A549 (cell line): Measurements from ENCODE around the gene CD19. TPM values are rescaled to one million over a fixed set of nuclear protein-coding genes. Genes with fewer than 3 reads are reported as not detected.

Experiments used
- ATAC-seq, 2 experiments: fragments of 200-7000 bp in 1 of 2; fragments of >200 bp in 1 of 2; cut with Nextera tagmentation in 1 of 2; cut with Tn5 transposase in 1 of 2; 3 replicates each; pipeline versions ENCODE4 v1.8.0 to v1.9.1; 2018 to 2020; ENCODE audit warnings: mild to moderate bottlenecking in 1 of 2, moderate library complexity in 1 of 2
- CTCF ChIA-PET: fragments of 300-600 bp; sonication (Branson Sonifier 250); formaldehyde crosslinking; extraction: SDS; loops from one replicate; lab custom pipeline; 2021; ENCODE audit warnings: antibody characterized with exemption, inconsistent platforms; lab: Yijun Ruan, JAX
- POLR2A ChIA-PET: fragments of 350-600 bp; formaldehyde crosslinking; extraction: SDS; loops from one replicate; lab custom pipeline; 2021; ENCODE audit warnings: antibody characterized with exemption, inconsistent platforms; lab: Yijun Ruan, JAX
- DNase-seq, 2 experiments: peaks; one replicate each; pipeline versions ENCODE4 v3.0.0 to v3.0.0-alpha.2; 2011 to 2016; ENCODE audit warnings: low read depth in 1 of 2, low spot score in 1 of 2
- FAIRE-seq: peaks from 2 replicates; lab custom pipeline; 2011; peaks lifted over from hg19 to GRCh38; lab: Jason Lieb, UNC
- H3K27ac ChIP-seq, 2 experiments: fragments of >200 bp; sonication (Bioruptor Twin); formaldehyde crosslinking; 3 replicates each; pipeline ENCODE4 v1.5.1; 2016 to 2017
- H3K4me1 ChIP-seq: fragments of >200 bp; sonication (Bioruptor Twin); formaldehyde crosslinking; 3 replicates; pipeline ENCODE4 v1.6.1; 2016
- H3K4me2 ChIP-seq: fragments of >200 bp; sonication (Bioruptor Twin); formaldehyde crosslinking; 3 replicates; pipeline ENCODE4 v1.6.1; 2016
- H3K4me3 ChIP-seq: fragments of >200 bp; sonication (Bioruptor Twin); formaldehyde crosslinking; 3 replicates; pipeline ENCODE4 v1.5.1; 2016
- H3K9me3 ChIP-seq: fragments of >200 bp; sonication (Bioruptor Twin); formaldehyde crosslinking; 3 replicates; pipeline ENCODE4 v1.6.1; 2016
- ATOH8 ChIP-seq: fragments of 250-450 bp; sonication (Bioruptor Pico); IDR thresholded peaks from 2 replicates; pipeline ENCODE4 v1.5.0; 2020; ENCODE audit warnings: low read depth, mild to moderate bottlenecking, moderate library complexity
- BCL3 ChIP-seq: fragments of >200 bp; sonication (Bioruptor Twin); formaldehyde crosslinking; IDR thresholded peaks from 3 replicates; pipeline ENCODE4 v1.6.1; 2016
- CBX2 ChIP-seq: fragments of 200-600 bp; sonication (generic); IDR thresholded peaks from 2 replicates; pipeline ENCODE4 v1.6.1; 2016; ENCODE audit warnings: low read depth, mild to moderate bottlenecking, borderline replicate concordance
- CBX8 ChIP-seq: fragments of 200-600 bp; sonication (generic); IDR thresholded peaks from 2 replicates; pipeline ENCODE4 v1.6.1; 2016
- CHD2 ChIP-seq: fragments of 150-350 bp; IDR thresholded peaks from 2 replicates; pipeline ENCODE4 v1.6.1; 2014; ENCODE audit warnings: low read length; ENCODE audit not compliant: partially characterized antibody
- HOXB5 ChIP-seq: fragments of 250-450 bp; sonication (Bioruptor Pico); IDR thresholded peaks from 2 replicates; pipeline ENCODE4 v1.5.0; 2020; ENCODE audit warnings: mild to moderate bottlenecking, moderate library complexity
- MAZ ChIP-seq: fragments of 150-350 bp; IDR thresholded peaks from 2 replicates; pipeline ENCODE4 v1.6.1; 2014; ENCODE audit warnings: antibody characterized with exemption, low read depth, low read length, borderline replicate concordance
- NPAS2 ChIP-seq: fragments of 250-450 bp; sonication (Bioruptor Pico); IDR thresholded peaks from 2 replicates; pipeline ENCODE4 v1.8.0; 2022; ENCODE audit warnings: mild to moderate bottlenecking, moderate library complexity, borderline replicate concordance
- POLR2AphosphoS2 ChIP-seq: conservative IDR thresholded peaks from 2 replicates; pipeline ENCODE4 v1.6.1; 2012; ENCODE audit warnings: low read length, improper control_type of control experiment, inconsistent platforms
- RARB ChIP-seq: fragments of 250-450 bp; sonication (Bioruptor Pico); IDR thresholded peaks from 2 replicates; pipeline ENCODE4 v1.8.0; 2021; ENCODE audit warnings: mild to moderate bottlenecking, moderate library complexity
- RCOR1 ChIP-seq: fragments of 150-350 bp; IDR thresholded peaks from 2 replicates; pipeline ENCODE4 v1.6.1; 2014; ENCODE audit warnings: antibody characterized with exemption, low read length, low read depth
- SMC3 ChIP-seq: fragments of >200 bp; sonication (Bioruptor Twin); formaldehyde crosslinking; IDR thresholded peaks from 3 replicates; pipeline ENCODE4 v1.6.1; 2018; ENCODE audit warnings: inconsistent platforms
- WGBS: methylation state at CpG from one replicate; pipeline ENCODE4 v1.1.6; 2017; ENCODE audit errors: missing lambda C conversion rate; 5-methylcytosine and 5-hydroxymethylcytosine counted together
- polyA plus RNA-seq, 4 experiments: library from polyadenylated mRNA; depleted of rRNA in 3 of 4; stranded (reverse); fragments of >200 nt; fragmentation: RNase III in 1 of 4; extraction: RNeasy Plus Mini Kit Qiagen cat#74134 plus additional on column Dnase treatment in 1 of 4; gene quantifications; 2 replicates in 3 of 4; 3 replicates in 1 of 4; pipeline ENCODE4 v1.2.3, GENCODE V29; 2011 to 2017
- TF ChIP-seq, protein P1 (sequence below): fragments of 200-600 bp; sonication (generic); IDR thresholded peaks from 2 replicates; pipeline ENCODE4 v1.6.1; 2016; ENCODE audit warnings: antibody characterized with exemption, mild to moderate bottlenecking, moderate library complexity
- TF ChIP-seq, protein P2 (sequence below): fragments of >200 bp; sonication (Bioruptor Twin); formaldehyde crosslinking; IDR thresholded peaks from 2 replicates; pipeline ENCODE4 v1.6.1; 2016
- TF ChIP-seq, protein P3 (sequence below): IDR thresholded peaks from 2 replicates; pipeline ENCODE4 v1.6.1; 2012
- TF ChIP-seq, protein P4 (sequence below): fragments of 450-650 bp; IDR thresholded peaks from 2 replicates; pipeline ENCODE4 v1.6.1; 2014; ENCODE audit warnings: antibody characterized with exemption

CD19 gene
- polyA plus RNA-seq, 2 of the 4 experiments (the other 2 are of a cell fraction): not detected

DNA sequence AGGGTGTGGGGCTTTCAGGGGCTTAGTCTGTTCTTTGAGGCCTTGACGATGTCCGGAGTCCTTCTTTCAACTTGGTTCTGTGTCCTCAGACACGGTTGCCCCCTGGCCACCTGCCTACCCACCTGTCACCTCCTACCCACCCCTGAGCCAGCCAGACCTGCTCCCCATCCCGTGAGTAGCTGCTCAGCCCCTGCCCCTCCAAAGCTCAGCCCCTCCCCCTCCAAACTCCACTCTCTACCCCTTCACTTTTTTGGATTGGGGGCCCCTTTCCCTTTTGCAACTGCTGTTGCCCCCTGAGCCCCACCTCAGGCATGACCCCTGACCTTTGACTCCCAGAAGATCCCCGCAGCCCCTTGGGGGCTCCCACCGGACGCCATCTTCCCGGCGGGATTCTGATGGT lies 54.3 kb downstream of the CD19 start (continued):
- TF ChIP-seq BCL3: no peak

- no peak for TF ChIP-seq CBX2
- Histone ChIP-seq H3K4me2 (no peak overlapping the region), H3K27ac (no peak overlapping the region), H3K4me1 (peaks cover 15% of the 10 kb centered on the region; the same call in 2 of the 3 replicates), H3K9me3 (no peaks in the 10 kb centered on the region), H3K4me3 (no peak overlapping the region)
- WGBS: 83% methylated on average over 13 of the region's 13 CpGs
- POLR2A ChIA-PET: no interaction called here
- ATAC-seq: no peak
- CTCF ChIA-PET: interaction anchor here (3.7 to 5.6 kb wide), 2 partner anchors 9 to 13 kb away, joined by 15 to 43 read pairs; no protein-coding TSS in a partner anchor
- no peak for FAIRE-seq
- DNase-seq: no peak
Observed at GRCh38 chr16:28986492-28986891, 54.7 kb downstream of the CD19 start.

- CTCF ChIA-PET: interaction anchor here (0.6 to 5.6 kb wide), 3 partner anchors 10 to 602 kb away, joined by 3 to 43 read pairs (median 15); no protein-coding TSS in a partner anchor
- H3K27ac ChIP-seq: no peak overlapping the region
- DNase-seq (no peak), ATAC-seq (no peak), FAIRE-seq (no peak)
- no peak overlapping the region for H3K4me2 ChIP-seq
- POLR2A ChIA-PET: no interaction called here
- H3K9me3 ChIP-seq: no peaks in the 10 kb centered on the region
- no peak overlapping the region for H3K4me3 ChIP-seq
- peaks cover 15% of the 10 kb centered on the region; the same call in 2 of the 3 replicates for H3K4me1 ChIP-seq
- TF ChIP-seq, protein P1, sequence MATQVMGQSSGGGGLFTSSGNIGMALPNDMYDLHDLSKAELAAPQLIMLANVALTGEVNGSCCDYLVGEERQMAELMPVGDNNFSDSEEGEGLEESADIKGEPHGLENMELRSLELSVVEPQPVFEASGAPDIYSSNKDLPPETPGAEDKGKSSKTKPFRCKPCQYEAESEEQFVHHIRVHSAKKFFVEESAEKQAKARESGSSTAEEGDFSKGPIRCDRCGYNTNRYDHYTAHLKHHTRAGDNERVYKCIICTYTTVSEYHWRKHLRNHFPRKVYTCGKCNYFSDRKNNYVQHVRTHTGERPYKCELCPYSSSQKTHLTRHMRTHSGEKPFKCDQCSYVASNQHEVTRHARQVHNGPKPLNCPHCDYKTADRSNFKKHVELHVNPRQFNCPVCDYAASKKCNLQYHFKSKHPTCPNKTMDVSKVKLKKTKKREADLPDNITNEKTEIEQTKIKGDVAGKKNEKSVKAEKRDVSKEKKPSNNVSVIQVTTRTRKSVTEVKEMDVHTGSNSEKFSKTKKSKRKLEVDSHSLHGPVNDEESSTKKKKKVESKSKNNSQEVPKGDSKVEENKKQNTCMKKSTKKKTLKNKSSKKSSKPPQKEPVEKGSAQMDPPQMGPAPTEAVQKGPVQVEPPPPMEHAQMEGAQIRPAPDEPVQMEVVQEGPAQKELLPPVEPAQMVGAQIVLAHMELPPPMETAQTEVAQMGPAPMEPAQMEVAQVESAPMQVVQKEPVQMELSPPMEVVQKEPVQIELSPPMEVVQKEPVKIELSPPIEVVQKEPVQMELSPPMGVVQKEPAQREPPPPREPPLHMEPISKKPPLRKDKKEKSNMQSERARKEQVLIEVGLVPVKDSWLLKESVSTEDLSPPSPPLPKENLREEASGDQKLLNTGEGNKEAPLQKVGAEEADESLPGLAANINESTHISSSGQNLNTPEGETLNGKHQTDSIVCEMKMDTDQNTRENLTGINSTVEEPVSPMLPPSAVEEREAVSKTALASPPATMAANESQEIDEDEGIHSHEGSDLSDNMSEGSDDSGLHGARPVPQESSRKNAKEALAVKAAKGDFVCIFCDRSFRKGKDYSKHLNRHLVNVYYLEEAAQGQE: no peak
- TF ChIP-seq, protein P2, sequence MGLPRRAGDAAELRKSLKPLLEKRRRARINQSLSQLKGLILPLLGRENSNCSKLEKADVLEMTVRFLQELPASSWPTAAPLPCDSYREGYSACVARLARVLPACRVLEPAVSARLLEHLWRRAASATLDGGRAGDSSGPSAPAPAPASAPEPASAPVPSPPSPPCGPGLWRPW: no peak
- no peak for TF ChIP-seq CBX8
- TF ChIP-seq MAZ: no peak
- TF ChIP-seq RCOR1: no peak
- TF ChIP-seq ATOH8 (CRISPR knock-in tag): no peak
- TF ChIP-seq, protein P3, sequence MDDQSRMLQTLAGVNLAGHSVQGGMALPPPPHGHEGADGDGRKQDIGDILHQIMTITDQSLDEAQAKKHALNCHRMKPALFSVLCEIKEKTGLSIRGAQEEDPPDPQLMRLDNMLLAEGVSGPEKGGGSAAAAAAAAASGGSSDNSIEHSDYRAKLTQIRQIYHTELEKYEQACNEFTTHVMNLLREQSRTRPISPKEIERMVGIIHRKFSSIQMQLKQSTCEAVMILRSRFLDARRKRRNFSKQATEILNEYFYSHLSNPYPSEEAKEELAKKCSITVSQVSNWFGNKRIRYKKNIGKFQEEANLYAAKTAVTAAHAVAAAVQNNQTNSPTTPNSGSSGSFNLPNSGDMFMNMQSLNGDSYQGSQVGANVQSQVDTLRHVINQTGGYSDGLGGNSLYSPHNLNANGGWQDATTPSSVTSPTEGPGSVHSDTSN: no peak
- TF ChIP-seq CHD2: no peak
- TF ChIP-seq NPAS2: no peak
- TF ChIP-seq, protein P4, sequence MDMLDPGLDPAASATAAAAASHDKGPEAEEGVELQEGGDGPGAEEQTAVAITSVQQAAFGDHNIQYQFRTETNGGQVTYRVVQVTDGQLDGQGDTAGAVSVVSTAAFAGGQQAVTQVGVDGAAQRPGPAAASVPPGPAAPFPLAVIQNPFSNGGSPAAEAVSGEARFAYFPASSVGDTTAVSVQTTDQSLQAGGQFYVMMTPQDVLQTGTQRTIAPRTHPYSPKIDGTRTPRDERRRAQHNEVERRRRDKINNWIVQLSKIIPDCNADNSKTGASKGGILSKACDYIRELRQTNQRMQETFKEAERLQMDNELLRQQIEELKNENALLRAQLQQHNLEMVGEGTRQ: no peak
- no peak for TF ChIP-seq POLR2AphosphoS2
- TF ChIP-seq CBX2: no peak
- TF ChIP-seq RARB (CRISPR knock-in tag): no peak
- no peak for TF ChIP-seq HOXB5
- no peak for TF ChIP-seq SMC3
- 94% methylated on average over 4 of the region's 4 CpGs for WGBS
Observed at GRCh38 chr16:28987170-28987853, 55.5 kb downstream of the CD19 start.

Other genes with a start within 250 kb of the CD19 start
- 195 and 326 TPM in 2 replicates for gene EIF3C, start 220.5 kb upstream of the CD19 start, polyA plus RNA-seq (2011; rRNA removed)
- gene EIF3C, start 220.5 kb upstream of the CD19 start, polyA plus RNA-seq (2017; fragmentation: RNase III; extraction: RNeasy Plus Mini Kit Qiagen cat#74134 plus additional on column Dnase treatment): 164 to 225 TPM (median 191 TPM) in 3 replicates
- gene NPIPB9, start 180.2 kb upstream of the CD19 start, polyA plus RNA-seq (2011; rRNA removed): 4.6 and 4.9 TPM in 2 replicates
- gene NPIPB9, start 180.2 kb upstream of the CD19 start, polyA plus RNA-seq (2017; fragmentation: RNase III; extraction: RNeasy Plus Mini Kit Qiagen cat#74134 plus additional on column Dnase treatment): 1.7 to 2.5 TPM (median 2.1 TPM) in 3 replicates
- 28.4 and 42.5 TPM in 2 replicates for gene ATXN2L, start 109.0 kb upstream of the CD19 start, polyA plus RNA-seq (2011; rRNA removed)
- gene ATXN2L, start 109.0 kb upstream of the CD19 start, polyA plus RNA-seq (2017; fragmentation: RNase III; extraction: RNeasy Plus Mini Kit Qiagen cat#74134 plus additional on column Dnase treatment): 134 to 137 TPM (median 135 TPM) in 3 replicates
- 139 and 159 TPM in 2 replicates for gene TUFM, start 85.6 kb upstream of the CD19 start, polyA plus RNA-seq (2011; rRNA removed)
- gene TUFM, start 85.6 kb upstream of the CD19 start, polyA plus RNA-seq (2017; fragmentation: RNase III; extraction: RNeasy Plus Mini Kit Qiagen cat#74134 plus additional on column Dnase treatment): 252 to 267 TPM (median 260 TPM) in 3 replicates
- 10.7 and 12.3 TPM in 2 replicates for gene SH2B1, start 68.1 kb upstream of the CD19 start, polyA plus RNA-seq (2011; rRNA removed)
- gene SH2B1, start 68.1 kb upstream of the CD19 start, polyA plus RNA-seq (2017; fragmentation: RNase III; extraction: RNeasy Plus Mini Kit Qiagen cat#74134 plus additional on column Dnase treatment): 25.9 to 31.0 TPM (median 26.7 TPM) in 3 replicates
- 0.96 and 1.1 TPM in 2 replicates for gene ATP2A1, start 53.5 kb upstream of the CD19 start, polyA plus RNA-seq (2011; rRNA removed)
- 1.5 to 5.2 TPM (median 2.3 TPM) in 3 replicates for gene ATP2A1, start 53.5 kb upstream of the CD19 start, polyA plus RNA-seq (2017; fragmentation: RNase III; extraction: RNeasy Plus Mini Kit Qiagen cat#74134 plus additional on column Dnase treatment)
- 5.4 and 6.0 TPM in 2 replicates for gene RABEP2, start 6.7 kb upstream of the CD19 start, polyA plus RNA-seq (2011; rRNA removed)
- 13.7 to 15.6 TPM (median 14.5 TPM) in 3 replicates for gene RABEP2, start 6.7 kb upstream of the CD19 start, polyA plus RNA-seq (2017; fragmentation: RNase III; extraction: RNeasy Plus Mini Kit Qiagen cat#74134 plus additional on column Dnase treatment)
- gene NFATC2IP, start 19.0 kb downstream of the CD19 start, polyA plus RNA-seq (2011; rRNA removed): 32.2 and 35.7 TPM in 2 replicates
- 29.7 to 31.4 TPM (median 30.3 TPM) in 3 replicates for gene NFATC2IP, start 19.0 kb downstream of the CD19 start, polyA plus RNA-seq (2017; fragmentation: RNase III; extraction: RNeasy Plus Mini Kit Qiagen cat#74134 plus additional on column Dnase treatment)
- gene SPNS1, start 42.8 kb downstream of the CD19 start, polyA plus RNA-seq (2011; rRNA removed): 16.9 and 27.0 TPM in 2 replicates
- gene SPNS1, start 42.8 kb downstream of the CD19 start, polyA plus RNA-seq (2017; fragmentation: RNase III; extraction: RNeasy Plus Mini Kit Qiagen cat#74134 plus additional on column Dnase treatment): 29.6 to 35.4 TPM (median 35.1 TPM) in 3 replicates
- 0.85 and 0.98 TPM in 2 replicates for gene LAT, start 53.1 kb downstream of the CD19 start, polyA plus RNA-seq (2011; rRNA removed)
- gene LAT, start 53.1 kb downstream of the CD19 start, polyA plus RNA-seq (2017; fragmentation: RNase III; extraction: RNeasy Plus Mini Kit Qiagen cat#74134 plus additional on column Dnase treatment): 2.2 to 3.4 TPM (median 3.3 TPM) in 3 replicates